Fibroblast of lung (primary cell): ENCODE results near the gene ASF1A. TPM values are rescaled to one million over a fixed set of nuclear protein-coding genes. Genes with fewer than 3 reads are reported as not detected.

Source experiments
- DNase-seq, 2 donors: peaks; one replicate each; pipeline versions ENCODE4 v3.0.0 to v3.0.0-alpha.2; 2010; ENCODE audit warnings: low read depth in 2 of 2
- H2AFZ ChIP-seq: 2 replicates; pipeline ENCODE4 v1.5.1; 2012; ENCODE audit warnings: low read length, control low read depth, inconsistent platforms
- H3K27ac ChIP-seq: 2 replicates; pipeline ENCODE4 v1.5.1; 2011; ENCODE audit warnings: low read length, control low read depth; ENCODE audit not compliant: insufficient read depth
- H3K27me3 ChIP-seq: 2 replicates; pipeline ENCODE4 v1.5.1; 2011; ENCODE audit warnings: mild to moderate bottlenecking, low read length; ENCODE audit not compliant: control insufficient read depth, insufficient read depth
- H3K36me3 ChIP-seq: 2 replicates; pipeline ENCODE4 v1.5.1; 2011; ENCODE audit warnings: low read length; ENCODE audit not compliant: control insufficient read depth, insufficient read depth
- H3K4me1 ChIP-seq: 2 replicates; pipeline ENCODE4 v1.5.1; 2011; ENCODE audit warnings: low read length; ENCODE audit not compliant: control insufficient read depth, insufficient read depth; ENCODE audit errors: extremely low read depth
- H3K4me2 ChIP-seq: 2 replicates; pipeline ENCODE4 v1.5.1; 2011; ENCODE audit warnings: low read length, control low read depth; ENCODE audit not compliant: insufficient read depth; ENCODE audit errors: extremely low read depth
- H3K4me3 ChIP-seq, 4 experiments: fragments of 200-600 bp in 1 of 4; sonication (generic) in 1 of 4; replicated peaks in 1 of 4; 2 replicates each; pipeline ENCODE4 v1.5.1; 2011 to 2016; ENCODE audit warnings: low read length in 4 of 4, low read depth in 3 of 4, mild to moderate bottlenecking in 3 of 4, control low read depth in 2 of 4, inconsistent platforms in 1 of 4, mixed read lengths in 1 of 4; ENCODE audit not compliant: insufficient read depth in 1 of 4; ENCODE audit errors: control extremely low read depth in 1 of 4
- H3K79me2 ChIP-seq: 2 replicates; pipeline ENCODE4 v1.5.1; 2012; ENCODE audit warnings: mild to moderate bottlenecking, low read length, inconsistent platforms; ENCODE audit not compliant: control insufficient read depth, insufficient read depth
- H3K9ac ChIP-seq: 2 replicates; pipeline ENCODE4 v1.5.1; 2011; ENCODE audit warnings: mild to moderate bottlenecking, low read length, control low read depth; ENCODE audit not compliant: insufficient read depth
- H3K9me3 ChIP-seq: 2 replicates; pipeline ENCODE4 v1.5.1; 2012; ENCODE audit warnings: low read depth, low read length; ENCODE audit not compliant: control insufficient read depth, insufficient read depth
- H4K20me1 ChIP-seq: 2 replicates; pipeline ENCODE4 v1.5.1; 2011; ENCODE audit warnings: low read length; ENCODE audit not compliant: control insufficient read depth, insufficient read depth; ENCODE audit errors: extremely low read depth
- EZH2 ChIP-seq: IDR thresholded peaks from 2 replicates; pipeline ENCODE4 v1.5.1; 2012; ENCODE audit warnings: low read length, control low read depth, mild to moderate bottlenecking; ENCODE audit errors: missing control alignments
- polyA plus RNA-seq, 2 donors: library from polyadenylated mRNA; depleted of rRNA in 1 of 2; stranded (reverse) in 1 of 2; unstranded in 1 of 2; fragments of >200 nt; gene quantifications; 2 replicates each; pipeline ENCODE4 v1.2.1, GENCODE V29; 2011 to 2012; ENCODE audit warnings: missing spikeins in 1 of 2
- total RNA-seq: library from RNA; depleted of rRNA; stranded (reverse); fragments of >200 nt; gene quantifications from 2 replicates; pipeline ENCODE4 v1.2.1, GENCODE V29; 2014
- TF ChIP-seq, protein P1 (sequence below), 2 donors: IDR thresholded peaks in 1 of 2; conservative IDR thresholded peaks in 1 of 2; 1 replicate in 1 of 2; 2 replicates in 1 of 2; pipeline ENCODE4 v1.5.1; 2011 to 2012; ENCODE audit warnings: low read length in 2 of 2, control low read depth in 1 of 2, inconsistent platforms in 1 of 2, low read depth in 1 of 2, mild to moderate bottlenecking in 1 of 2

Gene ASF1A
- total and polyA plus RNA-seq, 2 donors (not counting 1 experiment from before 2014, with no cell fraction given) = 16.5 to 20.3 TPM

DNA sequence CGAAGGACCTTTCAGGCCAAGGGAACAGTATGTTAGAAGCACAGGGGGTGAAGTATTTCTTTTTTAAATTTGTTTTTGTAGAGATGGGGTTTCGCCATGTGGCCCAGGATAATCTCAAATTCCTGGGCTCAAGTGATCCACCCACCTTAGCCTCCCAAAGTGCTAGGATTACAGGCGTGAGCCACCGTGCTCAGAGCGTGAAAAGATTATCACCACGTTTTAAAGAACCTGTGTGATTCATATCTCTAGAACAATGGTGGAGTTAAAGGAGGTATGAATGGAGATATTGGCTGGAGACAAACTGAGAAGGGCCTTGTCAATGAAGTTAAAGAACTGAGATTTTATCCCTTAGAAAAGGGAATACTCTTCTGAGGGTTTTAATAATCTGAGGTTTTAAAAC, 9.7 kb downstream of the ASF1A start:
- Histone ChIP-seq H4K20me1 (no peaks in the 10 kb centered on the region), H3K9ac (no peak overlapping the region), H3K27ac (no peak overlapping the region), H3K9me3 (no peaks in the 10 kb centered on the region), H3K4me1 (no peaks in the 10 kb centered on the region), H3K27me3 (no peaks in the 10 kb centered on the region), H3K79me2 (peaks cover 21% of the 10 kb centered on the region), H3K4me2 (no peak overlapping the region), H2AFZ (no peak overlapping the region), H3K4me3 (no peak overlapping the region), H3K36me3 (no peaks in the 10 kb centered on the region)
- no peak for DNase-seq
- TF ChIP-seq, protein P1, sequence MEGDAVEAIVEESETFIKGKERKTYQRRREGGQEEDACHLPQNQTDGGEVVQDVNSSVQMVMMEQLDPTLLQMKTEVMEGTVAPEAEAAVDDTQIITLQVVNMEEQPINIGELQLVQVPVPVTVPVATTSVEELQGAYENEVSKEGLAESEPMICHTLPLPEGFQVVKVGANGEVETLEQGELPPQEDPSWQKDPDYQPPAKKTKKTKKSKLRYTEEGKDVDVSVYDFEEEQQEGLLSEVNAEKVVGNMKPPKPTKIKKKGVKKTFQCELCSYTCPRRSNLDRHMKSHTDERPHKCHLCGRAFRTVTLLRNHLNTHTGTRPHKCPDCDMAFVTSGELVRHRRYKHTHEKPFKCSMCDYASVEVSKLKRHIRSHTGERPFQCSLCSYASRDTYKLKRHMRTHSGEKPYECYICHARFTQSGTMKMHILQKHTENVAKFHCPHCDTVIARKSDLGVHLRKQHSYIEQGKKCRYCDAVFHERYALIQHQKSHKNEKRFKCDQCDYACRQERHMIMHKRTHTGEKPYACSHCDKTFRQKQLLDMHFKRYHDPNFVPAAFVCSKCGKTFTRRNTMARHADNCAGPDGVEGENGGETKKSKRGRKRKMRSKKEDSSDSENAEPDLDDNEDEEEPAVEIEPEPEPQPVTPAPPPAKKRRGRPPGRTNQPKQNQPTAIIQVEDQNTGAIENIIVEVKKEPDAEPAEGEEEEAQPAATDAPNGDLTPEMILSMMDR (conservative IDR thresholded peaks at IDR 0.05 in 1 of 2, IDR thresholded peaks at IDR 0.05 in 1 of 2; ENCODE audit: low read depth in 1 of 2, low read length in 2 of 2) = no peak
- no peak for TF ChIP-seq EZH2

DNA sequence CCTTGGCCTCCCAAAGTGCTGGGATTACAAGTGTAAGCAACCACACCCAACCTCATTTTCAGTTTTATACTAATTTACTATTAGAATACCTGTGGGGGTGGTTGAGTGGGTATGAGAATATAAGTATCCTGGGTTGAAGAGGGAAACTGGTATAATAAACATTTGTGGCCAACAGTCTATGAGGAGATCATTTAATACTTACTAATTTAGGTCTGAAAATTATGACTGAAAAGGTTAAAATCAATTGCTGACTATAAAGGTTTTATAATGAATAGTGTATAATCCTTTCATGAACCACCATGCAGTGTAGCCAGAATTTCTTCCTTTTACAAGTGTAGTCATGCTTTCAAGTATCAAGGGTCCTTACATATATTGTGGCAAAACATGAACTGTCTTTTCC, 11.1 kb downstream of the ASF1A start:
- no peak overlapping the region for H3K4me2 ChIP-seq
- H3K27me3 ChIP-seq = no peaks in the 10 kb centered on the region
- no peak overlapping the region for H3K4me3 ChIP-seq
- no peak for DNase-seq
- no peaks in the 10 kb centered on the region for H3K36me3 ChIP-seq
- no peak overlapping the region for H2AFZ ChIP-seq
- H3K9me3 ChIP-seq = no peaks in the 10 kb centered on the region
- no peaks in the 10 kb centered on the region for H3K4me1 ChIP-seq
- H4K20me1 ChIP-seq = no peaks in the 10 kb centered on the region
- no peak overlapping the region for H3K9ac ChIP-seq
- TF ChIP-seq, protein P1 (conservative IDR thresholded peaks at IDR 0.05 in 1 of 2, IDR thresholded peaks at IDR 0.05 in 1 of 2; ENCODE audit: low read depth in 1 of 2, low read length in 2 of 2) = no peak
- no peak for TF ChIP-seq EZH2
- H3K27ac ChIP-seq = no peak overlapping the region
- H3K79me2 ChIP-seq = peaks cover 7% of the 10 kb centered on the region

DNA sequence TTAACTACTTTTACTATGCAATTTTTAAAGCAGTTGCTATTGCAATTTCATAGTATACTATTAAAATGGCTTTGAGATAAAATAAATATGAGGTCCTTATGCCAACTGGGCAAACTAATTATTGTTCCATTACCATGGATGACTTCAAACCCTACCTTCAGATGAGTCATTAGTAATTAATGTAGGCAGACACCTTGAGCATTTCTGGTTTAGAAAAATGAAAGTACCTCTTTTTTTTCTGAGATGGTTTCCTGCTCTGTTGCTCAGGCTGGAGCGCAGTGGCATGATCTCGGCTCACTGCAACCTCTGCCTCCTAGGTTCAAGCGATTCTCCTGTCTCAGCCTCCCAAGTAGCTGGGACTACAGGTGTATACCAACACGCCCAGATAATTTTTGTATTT, 11.9 kb downstream of the ASF1A start:
- TF ChIP-seq EZH2 = no peak
- TF ChIP-seq, protein P1 (conservative IDR thresholded peaks at IDR 0.05 in 1 of 2, IDR thresholded peaks at IDR 0.05 in 1 of 2; ENCODE audit: low read depth in 1 of 2, low read length in 2 of 2) = no peak
- Histone ChIP-seq H3K4me1 (no peaks in the 10 kb centered on the region), H3K27ac (no peak overlapping the region), H3K4me2 (no peak overlapping the region), H2AFZ (no peak overlapping the region), H3K9ac (no peak overlapping the region), H3K9me3 (no peaks in the 10 kb centered on the region), H4K20me1 (no peaks in the 10 kb centered on the region), H3K79me2 (peaks cover 5% of the 10 kb centered on the region), H3K27me3 (no peaks in the 10 kb centered on the region), H3K4me3 (no peak overlapping the region), H3K36me3 (no peaks in the 10 kb centered on the region)
- DNase-seq = no peak
